SK-N-SH treated with all-trans-retinoic acid at 6 μM for 48 hours (cell line): ENCODE data around the gene NEURL1.

ENCODE experiments used
- ISL1 ChIP-seq: fragments of 250-450 bp; sonication (Bioruptor Pico); IDR thresholded peaks from 2 replicates; pipeline ENCODE4 v2.1.2; 2022; ENCODE audit warnings: mild to moderate bottlenecking, moderate library complexity
- ZFP3 ChIP-seq: fragments of 250-450 bp; sonication (Bioruptor Pico); IDR thresholded peaks from 2 replicates; pipeline ENCODE4 v1.5.0; 2020; ENCODE audit warnings: mild to moderate bottlenecking, moderate library complexity

DNA sequence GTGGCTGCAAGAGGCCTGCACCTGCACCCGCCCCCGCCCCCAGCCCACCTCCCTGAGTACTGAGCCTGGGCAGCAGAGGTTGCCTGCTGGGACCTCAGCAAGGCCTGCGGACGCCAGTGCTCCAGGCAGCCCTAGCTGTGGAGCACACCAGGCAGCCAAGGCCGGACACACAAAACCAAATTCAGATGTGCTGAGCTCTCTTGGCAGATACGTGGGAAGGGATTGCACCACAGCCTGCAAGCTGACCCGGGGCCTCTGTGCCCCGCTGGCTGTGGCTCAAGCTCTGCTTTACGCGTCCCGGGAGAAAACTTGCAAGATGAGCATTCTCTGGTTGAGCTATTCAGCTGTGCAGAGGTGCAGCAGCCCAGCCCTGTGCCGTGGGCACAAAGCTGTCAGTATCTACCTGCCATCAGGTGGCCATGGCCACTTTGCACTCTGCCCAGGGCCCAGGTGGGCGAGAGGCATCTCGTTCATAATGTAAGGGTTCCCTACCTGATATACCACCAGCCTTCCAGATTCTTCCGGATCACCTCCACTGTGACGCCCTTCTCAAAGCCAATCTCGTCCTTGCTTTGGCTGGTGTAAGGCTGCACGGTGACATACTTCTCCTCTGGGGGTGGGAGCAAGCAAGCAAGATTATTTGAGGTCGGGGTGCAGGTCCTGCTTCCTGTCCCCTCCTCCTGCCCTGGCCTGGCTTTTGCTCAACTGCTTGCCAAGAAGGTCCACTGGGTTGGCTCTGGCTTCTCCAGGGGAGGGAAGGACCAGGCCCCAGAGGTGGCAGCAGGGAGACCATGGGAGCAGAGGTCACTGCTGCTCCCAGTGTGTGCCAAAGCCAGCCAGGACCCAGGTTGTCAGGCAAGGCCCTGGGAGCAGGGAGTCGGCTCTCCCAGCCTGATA lies 123.4 kb downstream of the NEURL1 start:
- TF ChIP-seq ZFP3 (CRISPR knock-in tag) (no peak), ISL1 (no peak)
